Cardiac muscle cell (in vitro differentiated cells and primary cell): ENCODE results near the gene SMG7. TPM values are rescaled to one million over a fixed set of nuclear protein-coding genes. Genes with fewer than 3 reads are reported as not detected.

ENCODE experiments used
- DNase-seq, 2 donors: peaks; one replicate each; pipeline versions ENCODE4 v3.0.0 to v3.0.0-alpha.2; 2010 to 2017; ENCODE audit warnings: low read depth in 1 of 2, low spot score in 1 of 2
- H3K27ac ChIP-seq: fragments of 200-600 bp; sonication (generic); 2 replicates; pipeline ENCODE4 v1.5.1; 2016
- H3K27me3 ChIP-seq: fragments of 200-600 bp; sonication (generic); 2 replicates; pipeline ENCODE4 v1.6.0; 2016; ENCODE audit warnings: control low read depth
- H3K36me3 ChIP-seq: fragments of 200-600 bp; sonication (generic); 2 replicates; pipeline ENCODE4 v1.5.1; 2016; ENCODE audit warnings: control low read depth
- H3K4me1 ChIP-seq: fragments of 200-600 bp; sonication (generic); 2 replicates; pipeline ENCODE4 v1.8.1; 2017; ENCODE audit warnings: low read depth, mild to moderate bottlenecking, mixed run types
- H3K4me3 ChIP-seq: fragments of 200-600 bp; sonication (generic); 2 replicates; pipeline ENCODE4 v1.5.1; 2016; ENCODE audit warnings: mild to moderate bottlenecking
- H3K9me3 ChIP-seq: fragments of 200-600 bp; sonication (generic); 2 replicates; pipeline ENCODE4 v1.5.1; 2017; ENCODE audit warnings: low read depth, mild to moderate bottlenecking, control low read depth
- CTCF ChIP-seq: IDR thresholded peaks from 2 replicates; pipeline ENCODE4 v1.5.1; 2012; ENCODE audit warnings: low read depth, mild to moderate bottlenecking, low read length
- polyA plus RNA-seq: library from polyadenylated mRNA; unstranded; fragments of >200 nt; fragmentation: Nextera tagmentation; extraction: Ambion mirVana; gene quantifications from 2 replicates; pipeline ENCODE4 v1.2.1, GENCODE V29; 2016
- total RNA-seq: library from RNA; depleted of rRNA; stranded (reverse); fragments of >200 nt; gene quantifications from 2 replicates; pipeline ENCODE4 v1.2.3, GENCODE V29; 2016

Gene SMG7
- total and polyA plus RNA-seq, 2 experiments from 2014 or later = 30.9 to 38.8 TPM

GRCh38 chr1:183584147-183584546, 111.8 kb downstream of the SMG7 start:
- no peak overlapping the region for H3K4me3 ChIP-seq
- H3K36me3 ChIP-seq = no peaks in the 10 kb centered on the region
- H3K9me3 ChIP-seq = no peaks in the 10 kb centered on the region
- H3K27me3 ChIP-seq = no peaks in the 10 kb centered on the region
- peaks cover 5% of the 10 kb centered on the region for H3K4me1 ChIP-seq
- H3K27ac ChIP-seq = no peak overlapping the region
- TF ChIP-seq CTCF = no peak
- no peak for DNase-seq

GRCh38 chr1:183585038-183585437, 112.7 kb downstream of the SMG7 start:
- Histone ChIP-seq H3K36me3 (no peaks in the 10 kb centered on the region), H3K27ac (no peak overlapping the region), H3K27me3 (no peaks in the 10 kb centered on the region), H3K9me3 (no peaks in the 10 kb centered on the region), H3K4me1 (peaks cover 4% of the 10 kb centered on the region), H3K4me3 (no peak overlapping the region)
- no peak for TF ChIP-seq CTCF
- DNase-seq = no peak

- Histone ChIP-seq H3K4me1 (no peaks in the 10 kb centered on the region), H3K4me3 (no peak overlapping the region), H3K36me3 (no peaks in the 10 kb centered on the region), H3K27me3 (no peaks in the 10 kb centered on the region), H3K9me3 (no peaks in the 10 kb centered on the region), H3K27ac (no peak overlapping the region)
- no peak for DNase-seq
- no peak for TF ChIP-seq CTCF
These were observed 114.2 kb downstream of the SMG7 start for GRCh38 chr1:183586455-183586854.

GRCh38 chr1:183586926-183587325, 114.6 kb downstream of the SMG7 start:
- Histone ChIP-seq H3K27me3 (no peaks in the 10 kb centered on the region), H3K4me3 (no peak overlapping the region), H3K36me3 (no peaks in the 10 kb centered on the region), H3K9me3 (no peaks in the 10 kb centered on the region), H3K4me1 (no peaks in the 10 kb centered on the region), H3K27ac (no peak overlapping the region)
- DNase-seq = no peak
- TF ChIP-seq CTCF = no peak

GRCh38 chr1:183588827-183589226, 116.5 kb downstream of the SMG7 start:
- H3K9me3 ChIP-seq = no peaks in the 10 kb centered on the region
- TF ChIP-seq CTCF = no peak
- H3K27me3 ChIP-seq = no peaks in the 10 kb centered on the region
- H3K27ac ChIP-seq = no peak overlapping the region
- no peaks in the 10 kb centered on the region for H3K36me3 ChIP-seq
- H3K4me1 ChIP-seq = no peaks in the 10 kb centered on the region
- no peak for DNase-seq
- H3K4me3 ChIP-seq = no peak overlapping the region

- no peak for DNase-seq
- H3K27me3 ChIP-seq = no peaks in the 10 kb centered on the region
- H3K27ac ChIP-seq = no peak overlapping the region
- H3K4me1 ChIP-seq = no peaks in the 10 kb centered on the region
- H3K4me3 ChIP-seq = no peak overlapping the region
- H3K9me3 ChIP-seq = no peaks in the 10 kb centered on the region
- no peak for TF ChIP-seq CTCF
- H3K36me3 ChIP-seq = no peaks in the 10 kb centered on the region
These were observed 117.1 kb downstream of the SMG7 start for GRCh38 chr1:183589384-183589783.
